ENCODE data around the gene ULBP2.

DNA sequence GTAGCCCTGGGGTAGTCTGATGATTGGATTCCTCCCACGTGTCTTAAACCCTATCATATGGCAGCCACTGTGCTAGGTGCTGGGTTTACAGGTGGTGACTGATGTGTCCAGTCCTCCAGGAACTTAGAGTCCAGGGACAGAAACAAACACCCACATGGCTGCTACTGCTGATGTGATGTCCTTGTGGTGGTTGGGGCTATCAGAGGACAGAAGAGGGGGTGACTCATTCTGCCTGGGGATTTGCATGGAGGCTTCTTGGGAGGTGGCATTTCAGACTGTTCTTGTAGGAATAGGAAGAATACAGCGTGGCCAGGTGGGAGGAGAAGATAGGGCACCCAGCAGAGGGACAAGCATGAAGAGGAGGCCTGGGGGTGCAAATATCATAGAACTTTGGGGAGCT is 28.7 kb upstream of the ULBP2 start:
- TF ChIP-seq, protein P1, sequence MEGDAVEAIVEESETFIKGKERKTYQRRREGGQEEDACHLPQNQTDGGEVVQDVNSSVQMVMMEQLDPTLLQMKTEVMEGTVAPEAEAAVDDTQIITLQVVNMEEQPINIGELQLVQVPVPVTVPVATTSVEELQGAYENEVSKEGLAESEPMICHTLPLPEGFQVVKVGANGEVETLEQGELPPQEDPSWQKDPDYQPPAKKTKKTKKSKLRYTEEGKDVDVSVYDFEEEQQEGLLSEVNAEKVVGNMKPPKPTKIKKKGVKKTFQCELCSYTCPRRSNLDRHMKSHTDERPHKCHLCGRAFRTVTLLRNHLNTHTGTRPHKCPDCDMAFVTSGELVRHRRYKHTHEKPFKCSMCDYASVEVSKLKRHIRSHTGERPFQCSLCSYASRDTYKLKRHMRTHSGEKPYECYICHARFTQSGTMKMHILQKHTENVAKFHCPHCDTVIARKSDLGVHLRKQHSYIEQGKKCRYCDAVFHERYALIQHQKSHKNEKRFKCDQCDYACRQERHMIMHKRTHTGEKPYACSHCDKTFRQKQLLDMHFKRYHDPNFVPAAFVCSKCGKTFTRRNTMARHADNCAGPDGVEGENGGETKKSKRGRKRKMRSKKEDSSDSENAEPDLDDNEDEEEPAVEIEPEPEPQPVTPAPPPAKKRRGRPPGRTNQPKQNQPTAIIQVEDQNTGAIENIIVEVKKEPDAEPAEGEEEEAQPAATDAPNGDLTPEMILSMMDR (conservative IDR thresholded peaks at IDR 0.05; ENCODE audit: low read depth, low read length) = no peak
- TF ChIP-seq EZH2 (IDR thresholded peaks at IDR 0.05; ENCODE audit: borderline replicate concordance, low read depth, low read length, poor library complexity, severe bottlenecking) = no peak
